Tibial artery (tissue), 4 donors: ENCODE data around the gene NLK.
"Not testable (repeated sequence)": the region's sequence is repeated elsewhere in the genome, so short reads cannot be mapped to it uniquely, and the experiment has no call there.

Source experiments
- DNase-seq, 2 donors: peaks; one replicate each; pipeline ENCODE4 v3.0.0-alpha.2; 2019
- H3K27ac ChIP-seq, 2 donors: fragments of 200-600 bp; sonication (generic) in 1 of 2; 1 replicate in 1 of 2; 2 replicates in 1 of 2; pipeline ENCODE4 v1.5.1; 2018 to 2019; ENCODE audit warnings: mild to moderate bottlenecking in 1 of 2
- H3K27me3 ChIP-seq, 2 donors: fragments of 200-600 bp; sonication (generic) in 1 of 2; one replicate each; pipeline versions ENCODE4 v1.5.1 to v1.6.0; 2016 to 2019
- H3K36me3 ChIP-seq, 3 donors: fragments of 200-600 bp; sonication (generic) in 2 of 3; one replicate each; pipeline ENCODE4 v1.5.1; 2016 to 2019; ENCODE audit warnings: mild to moderate bottlenecking in 2 of 3
- H3K4me1 ChIP-seq, 4 donors: fragments of 200-600 bp; sonication (generic) in 2 of 4; 1 replicate in 3 of 4; 2 replicates in 1 of 4; pipeline ENCODE4 v1.5.1; 2016 to 2019
- H3K4me3 ChIP-seq, 2 donors: fragments of 200-600 bp; sonication (generic) in 1 of 2; 1 replicate in 1 of 2; 2 replicates in 1 of 2; pipeline ENCODE4 v1.5.1; 2018 to 2019; ENCODE audit warnings: mild to moderate bottlenecking in 2 of 2
- H3K9me3 ChIP-seq, 3 donors: fragments of 200-600 bp; sonication (generic) in 1 of 3; one replicate each; pipeline ENCODE4 v1.5.1; 2016 to 2019
- intact Hi-C: fragments of 100-400 bp; cut with DNase I; formaldehyde crosslinking; loops from one replicate; pipeline ENCODE4 v1.15.0; 2023; ENCODE audit warnings: low total_unique reads
- TF ChIP-seq, protein P1 (sequence below), 2 experiments: fragments of 200-600 bp in 1 of 2; fragments of 450-650 bp in 1 of 2; IDR thresholded peaks; one replicate each; pipeline ENCODE4 v1.5.1; 2017 to 2019; ENCODE audit warnings: antibody characterized with exemption in 2 of 2, mild to moderate bottlenecking in 1 of 2, moderate library complexity in 1 of 2

NLK gene

DNA sequence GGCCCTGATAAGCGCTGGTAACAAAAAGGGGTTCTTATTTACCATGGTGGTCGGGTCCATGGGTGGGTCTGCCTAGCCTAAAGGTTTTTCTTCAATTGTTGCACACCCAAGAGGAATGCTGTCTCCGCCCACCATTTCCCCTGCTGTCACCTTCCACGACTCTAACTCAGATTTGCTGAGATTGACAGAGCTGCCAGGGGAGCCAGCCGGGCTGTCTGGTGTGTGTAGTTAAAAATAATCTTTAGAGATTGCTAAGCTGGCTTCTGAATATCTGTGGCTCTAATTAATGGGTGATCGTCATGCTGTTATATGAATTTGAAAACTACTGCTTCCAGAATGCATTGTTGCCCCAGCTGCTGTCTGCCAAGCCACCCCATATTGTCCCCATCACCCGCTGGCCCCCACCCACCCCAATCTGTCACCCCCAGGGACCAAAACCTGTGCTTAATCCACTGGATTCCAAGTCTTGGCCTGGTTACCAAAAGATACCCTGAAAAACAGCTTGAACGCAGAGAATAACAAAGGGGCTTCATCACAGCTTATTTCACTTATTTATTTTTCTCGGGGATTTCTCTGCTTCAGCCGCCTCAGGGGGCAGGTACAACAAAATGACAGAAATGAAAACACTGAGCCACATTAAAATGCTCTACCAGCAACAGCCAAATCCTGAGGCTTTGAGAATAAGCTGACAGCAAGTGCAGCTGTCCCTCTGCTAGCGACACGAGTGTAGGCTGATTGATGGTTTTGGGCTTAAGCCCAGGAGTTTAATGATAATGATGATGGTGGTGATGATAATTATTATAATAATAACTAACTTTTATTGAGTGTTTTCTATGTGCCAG, 46.1 kb upstream of the NLK start:
- H3K27me3 ChIP-seq, result peaks cover 0 to 4% of the 10 kb centered on the region in 2 donors
- H3K4me1 ChIP-seq, result no peaks in the 10 kb centered on the region
- TF ChIP-seq, protein P1, sequence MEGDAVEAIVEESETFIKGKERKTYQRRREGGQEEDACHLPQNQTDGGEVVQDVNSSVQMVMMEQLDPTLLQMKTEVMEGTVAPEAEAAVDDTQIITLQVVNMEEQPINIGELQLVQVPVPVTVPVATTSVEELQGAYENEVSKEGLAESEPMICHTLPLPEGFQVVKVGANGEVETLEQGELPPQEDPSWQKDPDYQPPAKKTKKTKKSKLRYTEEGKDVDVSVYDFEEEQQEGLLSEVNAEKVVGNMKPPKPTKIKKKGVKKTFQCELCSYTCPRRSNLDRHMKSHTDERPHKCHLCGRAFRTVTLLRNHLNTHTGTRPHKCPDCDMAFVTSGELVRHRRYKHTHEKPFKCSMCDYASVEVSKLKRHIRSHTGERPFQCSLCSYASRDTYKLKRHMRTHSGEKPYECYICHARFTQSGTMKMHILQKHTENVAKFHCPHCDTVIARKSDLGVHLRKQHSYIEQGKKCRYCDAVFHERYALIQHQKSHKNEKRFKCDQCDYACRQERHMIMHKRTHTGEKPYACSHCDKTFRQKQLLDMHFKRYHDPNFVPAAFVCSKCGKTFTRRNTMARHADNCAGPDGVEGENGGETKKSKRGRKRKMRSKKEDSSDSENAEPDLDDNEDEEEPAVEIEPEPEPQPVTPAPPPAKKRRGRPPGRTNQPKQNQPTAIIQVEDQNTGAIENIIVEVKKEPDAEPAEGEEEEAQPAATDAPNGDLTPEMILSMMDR (IDR thresholded peaks at IDR 0.05), result no peak
- DNase-seq, result no peak
- H3K4me3 ChIP-seq, result no peak overlapping the region
- H3K36me3 ChIP-seq, result no peaks in the 10 kb centered on the region
- H3K9me3 ChIP-seq, result no peaks in the 10 kb centered on the region
- no peak overlapping the region for H3K27ac ChIP-seq
- intact Hi-C loops, result no loop called here

DNA sequence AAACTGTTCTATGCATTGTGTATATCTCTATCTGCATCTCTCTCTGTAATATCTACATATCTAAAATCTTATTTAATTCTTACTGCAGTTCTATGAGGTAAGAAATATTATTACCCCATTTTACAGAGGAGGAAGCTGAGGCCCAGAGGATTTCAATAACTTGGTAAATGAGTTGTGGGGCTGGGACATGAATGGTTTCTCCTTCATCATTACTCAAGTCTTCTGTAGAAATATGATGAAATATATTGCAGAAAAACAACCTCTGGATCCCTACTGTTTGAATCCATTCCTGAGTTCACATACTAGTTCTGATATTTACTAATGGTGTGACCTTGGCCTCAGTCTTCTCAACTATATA, 45.5 kb upstream of the NLK start:
- intact Hi-C loops, result no loop called here
- DNase-seq, result no peak
- Histone ChIP-seq H3K27me3 (peaks cover 0 to 4% of the 10 kb centered on the region in 2 donors), H3K36me3 (no peaks in the 10 kb centered on the region), H3K4me1 (no peaks in the 10 kb centered on the region), H3K27ac (no peak overlapping the region), H3K9me3 (no peaks in the 10 kb centered on the region), H3K4me3 (no peak overlapping the region)
- TF ChIP-seq, protein P1 (IDR thresholded peaks at IDR 0.05), result no peak

DNA sequence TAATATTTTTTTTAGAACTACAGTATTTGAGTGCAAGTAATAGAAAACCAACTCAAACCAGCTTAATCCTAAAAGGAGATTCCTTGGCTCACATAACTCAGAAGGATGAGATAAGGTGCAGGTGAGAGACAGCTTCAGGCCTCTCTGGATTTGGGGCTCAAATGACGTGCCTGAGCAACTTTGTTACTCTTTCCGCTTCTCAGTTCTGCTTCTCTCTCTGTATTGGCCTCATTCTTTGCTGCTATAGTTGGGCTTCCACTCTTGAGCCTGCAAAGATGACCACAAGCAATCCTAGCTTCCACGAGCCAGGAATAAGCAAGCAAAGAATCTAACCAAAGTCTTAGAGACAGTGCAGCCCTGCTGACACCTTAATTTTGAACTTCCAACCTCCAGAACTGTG, 45.0 kb upstream of the NLK start:
- intact Hi-C loops, result no loop called here

DNA sequence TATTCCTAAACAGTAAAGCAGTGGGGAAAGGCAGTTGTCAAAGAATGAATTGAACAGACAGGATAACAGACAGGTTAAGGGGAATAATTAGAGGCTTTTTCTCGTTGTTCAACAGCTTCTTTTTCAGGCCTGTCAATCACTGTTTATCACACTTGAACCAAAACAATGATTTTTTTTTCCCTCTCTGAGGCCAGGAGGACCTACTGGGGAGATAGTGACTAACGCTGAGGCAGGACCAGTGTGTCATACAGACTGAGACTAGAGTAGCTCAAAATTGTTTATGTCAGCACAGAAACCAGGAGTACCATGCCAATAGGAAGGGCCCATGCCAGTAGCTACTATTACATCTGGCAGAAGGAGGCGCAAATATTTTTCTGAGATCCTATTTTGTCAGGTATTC, 41.3 kb upstream of the NLK start:
- Histone ChIP-seq H3K27ac (no peak overlapping the region), H3K36me3 (no peaks in the 10 kb centered on the region), H3K4me1 (no peaks in the 10 kb centered on the region), H3K27me3 (no peaks in the 10 kb centered on the region), H3K4me3 (no peak overlapping the region), H3K9me3 (no peaks in the 10 kb centered on the region)
- intact Hi-C loops, result no loop called here
- DNase-seq, result no peak
- TF ChIP-seq, protein P1 (IDR thresholded peaks at IDR 0.05), result no peak

More for the DNA sequence above, 45.0 kb upstream of the NLK start:
- no peaks in the 10 kb centered on the region for H3K9me3 ChIP-seq
- H3K4me3 ChIP-seq, result no peak overlapping the region
- DNase-seq, result no peak
- no peaks in the 10 kb centered on the region for H3K36me3 ChIP-seq
- no peak overlapping the region for H3K27ac ChIP-seq
- TF ChIP-seq, protein P1 (IDR thresholded peaks at IDR 0.05), result no peak
- H3K27me3 ChIP-seq, result peaks cover 0 to 4% of the 10 kb centered on the region in 2 donors
- H3K4me1 ChIP-seq, result no peaks in the 10 kb centered on the region

DNA sequence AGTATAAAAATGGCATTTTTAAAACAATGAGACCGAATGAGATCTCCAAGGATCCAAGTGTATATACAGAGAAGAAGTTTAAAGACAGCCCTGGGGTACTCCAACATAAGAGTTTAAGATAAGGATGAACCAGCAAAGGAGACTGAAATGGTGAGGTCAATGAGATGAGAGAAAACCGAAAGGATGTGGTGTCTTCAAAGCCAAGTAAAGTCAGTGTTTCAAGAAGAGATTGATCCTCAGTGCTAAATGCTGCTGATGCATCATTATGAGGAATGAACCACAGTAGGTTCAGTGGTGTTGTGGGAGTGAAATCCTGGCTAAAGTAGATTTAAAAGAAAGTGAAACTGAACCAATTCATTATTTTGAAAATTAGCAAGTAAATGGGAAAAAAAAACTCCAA, 38.1 kb upstream of the NLK start:
- Histone ChIP-seq H3K27ac (no peak overlapping the region), H3K4me3 (no peak overlapping the region), H3K36me3 (no peaks in the 10 kb centered on the region), H3K9me3 (no peaks in the 10 kb centered on the region), H3K27me3 (peaks cover 0 to 3% of the 10 kb centered on the region in 2 donors), H3K4me1 (no peaks in the 10 kb centered on the region)
- TF ChIP-seq, protein P1 (IDR thresholded peaks at IDR 0.05), result no peak
- no peak for DNase-seq
- intact Hi-C loops, result no loop called here

DNA sequence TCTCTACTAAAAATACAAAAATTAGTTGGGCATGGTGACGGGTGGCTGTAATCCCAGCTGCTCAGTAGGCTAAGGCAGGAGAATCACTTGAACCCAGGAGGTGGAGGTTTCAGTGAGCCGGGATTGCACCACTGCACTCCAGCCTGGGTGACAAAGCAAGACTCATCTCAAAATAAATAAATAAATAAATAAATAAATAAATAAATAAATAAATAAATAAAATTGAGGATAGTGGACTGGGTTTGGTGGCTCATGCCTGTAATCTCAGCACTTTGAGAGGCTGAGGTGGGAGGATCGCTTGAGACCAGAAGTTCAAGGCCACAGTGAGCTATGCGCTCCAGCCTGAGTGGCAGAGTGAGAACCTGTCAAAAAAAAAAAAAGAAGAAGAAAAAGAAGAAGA, 34.6 kb upstream of the NLK start:
- intact Hi-C loops, H3K27me3 ChIP-seq, H3K4me1 ChIP-seq, H3K9me3 ChIP-seq, H3K4me3 ChIP-seq, H3K36me3 ChIP-seq, DNase-seq, H3K27ac ChIP-seq: not testable (repeated sequence)
